ENCODE data around the gene PML. TPM values are rescaled to one million over a fixed set of nuclear protein-coding genes. Genes with fewer than 3 reads are reported as not detected.

PML gene
- total RNA-seq, 1 experiment from 2014 or later: 9.8 TPM

DNA sequence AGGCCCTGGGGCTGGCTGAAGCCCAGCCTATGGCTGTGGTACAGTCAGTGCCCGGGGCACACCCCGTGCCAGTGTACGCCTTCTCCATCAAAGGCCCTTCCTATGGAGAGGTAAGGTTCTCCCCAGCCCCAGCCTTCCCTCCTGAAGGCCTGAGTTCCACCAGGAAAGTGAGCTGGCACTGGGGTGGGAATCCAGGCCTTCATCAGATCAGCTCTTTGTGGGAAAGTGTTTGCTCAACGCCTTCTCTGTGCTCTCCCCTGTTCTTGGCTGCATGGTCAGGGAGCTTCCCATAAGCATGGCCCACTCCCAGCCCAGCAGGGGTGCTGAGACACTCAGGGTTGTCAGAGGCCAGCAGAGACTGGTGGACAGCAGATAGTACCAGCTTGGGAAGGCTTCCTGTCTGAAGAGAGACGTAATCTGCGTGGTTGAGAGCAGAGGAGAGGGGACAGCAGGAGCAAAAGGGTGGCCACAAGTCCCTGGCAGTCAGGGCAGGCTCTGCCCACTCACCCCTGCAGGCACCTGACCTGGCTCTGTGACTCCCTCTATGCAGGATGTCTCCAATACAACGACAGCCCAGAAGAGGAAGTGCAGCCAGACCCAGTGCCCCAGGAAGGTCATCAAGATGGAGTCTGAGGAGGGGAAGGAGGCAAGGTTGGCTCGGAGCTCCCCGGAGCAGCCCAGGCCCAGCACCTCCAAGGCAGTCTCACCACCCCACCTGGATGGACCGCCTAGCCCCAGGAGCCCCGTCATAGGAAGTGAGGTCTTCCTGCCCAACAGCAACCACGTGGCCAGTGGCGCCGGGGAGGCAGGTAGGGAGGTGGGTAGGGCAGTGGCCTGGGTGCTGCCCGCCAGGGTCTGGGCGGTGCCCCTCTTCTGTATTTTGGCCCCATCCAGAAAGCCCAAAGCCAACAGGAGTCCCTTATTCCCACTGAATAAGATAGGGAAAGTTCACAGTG, 38.4 kb downstream of the PML start:
- Histone ChIP-seq H3K27ac (no peak overlapping the region), H3K4me1 (peaks cover 8% of the 10 kb centered on the region; the same call in 1 of the 2 replicates), H3K9me3 (replicated peaks) (no peaks in the 10 kb centered on the region), H3K27me3 (no peaks in the 10 kb centered on the region), H3K36me3 (peaks cover 3% of the 10 kb centered on the region; the same call in 1 of the 2 replicates), H3K4me3 (no peak overlapping the region)
- no peak for DNase-seq

DNA sequence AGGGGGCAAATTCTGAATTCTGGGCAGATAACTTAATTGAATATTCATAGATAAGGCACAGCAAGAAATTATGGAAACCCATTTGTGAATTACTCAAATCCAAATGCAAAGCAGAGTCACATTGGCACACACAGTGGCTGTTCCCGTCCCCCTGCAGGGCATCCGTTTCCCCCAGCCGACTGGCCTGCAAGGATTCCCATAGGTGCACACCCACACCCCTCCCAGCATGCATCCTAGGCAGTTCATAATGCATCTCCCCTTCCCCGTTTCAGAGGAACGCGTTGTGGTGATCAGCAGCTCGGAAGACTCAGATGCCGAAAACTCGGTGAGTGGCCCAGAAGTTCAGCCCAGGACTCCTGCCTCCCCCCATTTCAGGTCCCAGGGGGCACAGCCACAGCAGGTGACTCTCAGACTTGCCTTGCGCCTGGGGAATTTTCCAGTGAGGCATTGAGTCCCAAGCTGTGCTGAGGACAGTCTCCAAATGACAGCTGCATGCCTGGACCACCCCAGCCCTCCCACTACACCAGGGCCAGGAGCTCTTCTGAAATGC, 39.8 kb downstream of the PML start:
- no peak for DNase-seq
- Histone ChIP-seq H3K27ac (no peak overlapping the region), H3K4me3 (no peak overlapping the region), H3K4me1 (peaks cover 8% of the 10 kb centered on the region; the same call in 1 of the 2 replicates), H3K27me3 (no peaks in the 10 kb centered on the region), H3K9me3 (replicated peaks) (no peaks in the 10 kb centered on the region), H3K36me3 (peaks cover 3% of the 10 kb centered on the region; the same call in 1 of the 2 replicates)

DNA sequence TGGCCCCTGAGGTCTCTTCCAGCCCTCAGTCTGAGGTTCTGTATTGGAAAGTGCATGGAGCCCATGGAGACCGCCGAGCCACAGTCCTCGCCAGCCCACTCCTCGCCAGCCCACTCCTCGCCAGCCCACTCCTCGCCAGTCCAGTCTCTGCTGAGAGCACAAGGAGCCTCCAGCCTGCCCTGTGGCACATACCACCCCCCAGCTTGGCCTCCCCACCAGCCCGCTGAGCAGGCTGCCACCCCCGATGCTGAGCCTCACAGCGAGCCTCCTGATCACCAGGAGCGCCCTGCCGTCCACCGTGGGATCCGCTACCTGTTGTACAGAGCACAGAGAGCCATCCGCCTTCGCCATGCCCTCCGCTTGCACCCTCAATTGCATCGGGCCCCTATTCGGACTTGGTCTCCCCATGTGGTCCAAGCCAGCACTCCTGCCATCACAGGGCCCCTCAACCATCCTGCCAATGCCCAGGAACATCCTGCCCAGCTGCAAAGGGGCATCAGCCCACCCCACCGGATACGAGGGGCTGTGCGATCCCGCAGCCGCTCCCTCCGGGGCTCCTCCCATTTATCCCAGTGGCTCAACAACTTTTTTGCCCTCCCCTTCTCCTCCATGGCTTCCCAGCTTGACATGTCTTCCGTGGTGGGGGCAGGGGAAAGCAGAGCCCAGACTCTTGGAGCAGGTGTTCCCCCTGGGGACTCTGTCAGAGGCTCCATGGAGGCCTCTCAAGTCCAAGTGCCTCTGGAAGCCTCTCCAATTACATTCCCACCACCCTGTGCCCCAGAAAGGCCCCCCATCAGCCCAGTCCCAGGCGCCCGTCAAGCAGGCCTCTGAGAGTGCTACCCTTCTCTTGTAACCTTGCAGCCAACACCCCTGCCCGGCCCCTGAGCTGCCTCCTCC, 40.9 kb downstream of the PML start:
- no peaks in the 10 kb centered on the region for H3K9me3 ChIP-seq (replicated peaks)
- H3K4me3 ChIP-seq: no peak overlapping the region
- H3K27me3 ChIP-seq: no peaks in the 10 kb centered on the region
- H3K27ac ChIP-seq: no peak overlapping the region
- peaks cover 15% of the 10 kb centered on the region for H3K4me1 ChIP-seq
- peak in 1 of 2 experiments; percentile 43 for DNase-seq
- peaks cover 3% of the 10 kb centered on the region; the same call in 1 of the 2 replicates for H3K36me3 ChIP-seq

DNA sequence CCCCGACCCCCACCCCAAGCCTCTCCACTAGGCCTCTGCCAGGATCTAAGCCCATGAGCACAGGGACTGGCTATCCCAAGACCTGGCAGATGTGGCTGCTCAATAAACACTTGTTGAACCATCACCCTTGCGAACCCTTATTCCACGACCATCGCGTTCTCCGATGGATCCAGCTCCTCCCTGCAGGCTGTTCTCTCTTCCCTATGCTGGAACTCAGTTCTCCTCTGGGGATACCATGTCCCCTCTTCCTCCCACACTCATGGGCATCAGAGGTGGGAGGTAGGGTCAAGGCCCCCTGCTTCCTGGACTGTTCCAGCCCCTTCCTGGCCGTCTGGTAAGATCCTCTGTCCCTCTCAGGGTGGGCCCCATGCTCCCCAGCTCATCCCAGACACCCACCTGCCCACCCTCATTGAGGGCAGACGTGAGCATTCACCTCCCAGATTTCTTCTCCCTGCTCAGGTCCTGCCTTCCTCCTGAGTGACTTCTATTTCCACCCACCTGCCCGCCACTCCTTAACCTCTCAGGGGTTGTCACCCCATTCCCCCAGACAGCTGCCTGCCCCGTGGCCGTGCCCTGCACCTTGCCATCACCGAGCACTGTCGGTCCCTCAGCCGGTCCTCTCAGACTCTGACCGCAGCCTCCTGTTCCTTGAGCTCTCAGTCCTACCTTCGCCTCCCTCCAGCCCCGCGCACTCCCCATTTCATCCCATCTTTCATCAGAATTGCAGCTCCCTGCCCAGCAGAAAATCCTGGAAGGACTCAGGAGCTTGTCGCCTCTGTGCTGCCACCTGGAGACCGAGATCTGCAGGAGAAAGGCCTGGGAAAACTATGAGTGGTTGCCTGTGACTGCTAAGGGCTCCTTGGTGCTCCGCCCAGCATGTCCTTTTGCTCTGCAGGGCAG, 42.0 kb downstream of the PML start:
- H3K9me3 ChIP-seq (replicated peaks): no peaks in the 10 kb centered on the region
- no peak overlapping the region for H3K4me3 ChIP-seq
- peaks cover 25% of the 10 kb centered on the region for H3K4me1 ChIP-seq
- H3K36me3 ChIP-seq: peaks cover 3% of the 10 kb centered on the region; the same call in 1 of the 2 replicates
- no peak overlapping the region for H3K27ac ChIP-seq
- H3K27me3 ChIP-seq: no peaks in the 10 kb centered on the region
- peak; percentile 47 to 67 for DNase-seq

DNA sequence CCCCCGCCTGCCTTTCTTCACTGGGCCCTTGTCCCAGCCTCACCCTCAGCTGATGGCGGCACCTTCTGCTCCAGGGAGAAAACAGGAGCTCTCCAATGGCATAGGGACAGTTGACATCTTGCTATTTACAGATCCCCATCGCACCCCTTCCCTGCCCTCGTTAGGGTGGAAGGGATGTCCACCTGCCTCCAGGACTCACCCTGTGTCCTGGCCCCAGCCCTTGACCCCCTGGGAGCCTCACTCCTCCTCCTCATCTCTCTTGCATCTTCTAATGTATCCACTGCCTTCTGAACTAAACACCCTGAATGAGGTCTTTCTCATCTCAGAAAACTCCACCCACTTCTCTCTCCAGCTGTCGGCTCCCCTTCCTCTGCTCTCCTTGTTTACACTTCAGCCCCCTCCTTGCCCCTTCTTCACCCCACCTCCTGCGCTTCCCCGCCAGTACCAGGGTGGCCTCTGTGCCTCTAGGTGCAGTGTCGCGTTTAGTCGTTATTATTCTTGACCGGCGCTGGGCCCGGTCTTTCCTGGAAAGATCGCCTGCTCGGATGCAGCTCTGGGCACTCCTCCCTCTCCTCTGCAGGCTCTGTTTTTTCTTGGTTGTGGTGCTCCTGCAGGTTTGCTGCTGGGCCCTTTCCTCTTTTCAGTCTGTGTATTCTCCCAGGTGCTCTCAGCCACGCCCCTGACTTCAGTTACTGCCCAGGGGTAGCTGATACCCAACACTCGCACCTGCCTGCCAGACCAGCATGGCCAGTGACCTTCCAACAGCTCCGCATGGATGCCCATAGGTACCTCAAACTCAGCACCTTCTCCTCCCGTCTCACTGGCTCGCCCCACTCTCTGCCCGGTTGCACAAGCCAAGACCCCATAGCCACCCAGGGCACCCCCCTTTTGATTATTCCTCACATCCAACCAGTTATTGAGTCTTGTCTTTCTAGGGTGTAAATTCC, 42.9 kb downstream of the PML start:
- Histone ChIP-seq H3K4me1 (peaks cover 30% of the 10 kb centered on the region), H3K36me3 (peaks cover 3% of the 10 kb centered on the region; the same call in 1 of the 2 replicates), H3K27ac (no peak overlapping the region), H3K27me3 (no peaks in the 10 kb centered on the region), H3K9me3 (replicated peaks) (no peaks in the 10 kb centered on the region), H3K4me3 (no peak overlapping the region)
- peak in 1 of 2 experiments; percentile 26 for DNase-seq

DNA sequence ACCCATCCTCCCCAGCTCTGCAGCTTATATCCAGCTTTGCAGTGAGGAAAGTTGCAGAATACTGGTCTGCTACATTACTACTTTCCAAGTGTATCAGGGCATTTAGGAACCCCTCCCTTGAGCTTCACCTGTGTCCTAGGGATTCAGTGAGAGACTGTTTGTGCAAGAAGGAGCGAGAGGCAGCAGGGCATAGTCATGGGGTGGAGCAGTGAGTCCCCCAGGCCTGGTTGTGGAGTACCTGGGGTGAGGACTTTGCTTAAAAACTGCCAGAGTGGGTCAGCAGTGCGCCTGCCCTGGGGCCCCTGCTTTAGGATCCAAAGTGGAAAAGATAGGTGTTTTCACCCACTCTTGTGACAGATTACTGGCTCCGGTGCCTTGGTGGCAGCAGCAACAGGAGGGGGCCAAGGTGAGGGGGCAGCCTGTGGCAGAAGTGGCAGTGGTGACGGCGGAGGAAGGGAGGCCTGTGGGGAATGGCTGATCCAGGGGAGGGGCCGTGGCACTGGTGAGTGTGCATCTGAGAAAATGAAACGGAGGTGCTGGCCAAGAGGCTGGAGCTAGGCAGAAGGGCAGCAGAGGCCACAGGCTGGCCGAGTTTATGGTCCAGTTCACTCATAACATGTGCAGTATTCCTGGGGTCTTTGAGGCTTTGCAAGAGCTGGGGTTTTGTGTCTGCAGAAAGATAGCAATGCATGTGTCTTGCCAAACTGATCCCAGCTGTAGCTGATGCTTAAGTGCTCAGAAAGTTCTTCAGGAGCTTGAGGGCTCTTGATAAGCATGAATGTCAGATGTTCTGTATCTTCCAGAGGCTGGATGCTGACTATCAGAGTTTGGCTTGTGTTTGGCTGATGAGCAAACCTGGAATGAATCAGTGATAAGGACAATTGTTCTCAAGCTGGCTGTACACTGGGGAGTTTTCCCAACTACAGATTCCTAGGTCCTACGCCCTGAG, 44.5 kb downstream of the PML start:
- no peak for DNase-seq
- H3K4me1 ChIP-seq: peaks cover 30% of the 10 kb centered on the region
- H3K27me3 ChIP-seq: no peaks in the 10 kb centered on the region
- no peak overlapping the region for H3K4me3 ChIP-seq
- H3K27ac ChIP-seq: no peak overlapping the region
- peaks cover 3% of the 10 kb centered on the region; the same call in 1 of the 2 replicates for H3K36me3 ChIP-seq
- no peaks in the 10 kb centered on the region for H3K9me3 ChIP-seq (replicated peaks)

DNA sequence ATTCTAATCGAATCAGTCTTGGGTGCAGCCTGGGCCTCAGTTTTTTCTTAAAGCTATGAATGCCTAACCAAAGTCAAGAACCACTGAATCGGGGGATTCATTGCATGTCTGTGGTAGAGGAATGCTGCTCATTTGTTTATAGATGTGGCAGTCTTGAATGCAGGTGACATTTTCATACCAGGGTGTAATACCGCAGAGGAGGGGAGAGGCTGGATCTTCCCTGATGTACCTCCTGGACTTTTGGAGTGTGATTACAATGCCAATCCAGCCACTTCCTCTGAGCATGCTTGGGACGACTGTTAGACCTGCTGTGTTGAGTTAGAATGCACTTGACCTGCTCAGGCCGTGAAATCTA, 45.1 kb downstream of the PML start:
- peaks cover 2% of the 10 kb centered on the region; the same call in 1 of the 2 replicates for H3K36me3 ChIP-seq
- H3K4me1 ChIP-seq: peaks cover 29% of the 10 kb centered on the region
- no peak overlapping the region for H3K4me3 ChIP-seq
- no peaks in the 10 kb centered on the region for H3K27me3 ChIP-seq
- H3K27ac ChIP-seq: no peak overlapping the region
- no peak for DNase-seq
- H3K9me3 ChIP-seq (replicated peaks): no peaks in the 10 kb centered on the region

DNA sequence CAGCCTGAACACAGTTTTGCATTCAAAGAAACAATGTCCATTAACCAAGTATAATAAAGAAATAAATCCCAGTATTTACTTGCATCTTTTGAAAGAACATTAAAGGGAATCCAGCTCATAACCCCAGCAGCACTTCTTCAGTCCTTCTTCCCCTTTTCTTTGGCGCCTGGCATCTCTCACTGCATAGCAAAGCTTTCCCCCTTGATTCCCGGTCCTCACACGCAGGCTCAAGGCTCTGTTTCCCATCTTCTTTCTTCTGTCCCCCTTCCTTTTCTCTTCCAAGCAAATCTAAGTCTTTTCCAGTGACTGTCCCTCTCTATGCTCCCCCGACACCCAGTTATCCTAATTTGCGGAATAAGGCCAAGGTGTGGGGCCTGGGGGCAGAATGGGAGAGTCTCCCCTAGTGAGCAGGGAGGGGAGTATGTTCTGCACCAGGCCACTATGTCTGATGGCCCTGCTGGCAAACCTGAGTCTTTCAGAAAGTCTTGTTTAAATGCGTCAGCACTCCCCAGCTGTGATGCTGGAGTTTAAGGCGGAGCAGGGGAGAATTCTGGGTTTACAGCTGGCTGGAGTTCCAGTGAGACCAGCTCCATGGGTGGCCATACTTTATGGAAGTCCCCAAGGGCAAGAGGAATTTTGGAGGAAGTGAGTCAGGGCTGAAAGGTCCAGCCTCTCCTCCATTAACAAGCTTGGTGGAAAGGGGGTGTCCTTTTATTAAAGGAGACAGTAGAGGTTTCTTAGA, 45.8 kb downstream of the PML start:
- H3K27ac ChIP-seq: peak overlapping the region; percentile 58
- H3K4me1 ChIP-seq: peaks cover 27% of the 10 kb centered on the region
- no peaks in the 10 kb centered on the region for H3K36me3 ChIP-seq
- no peaks in the 10 kb centered on the region for H3K9me3 ChIP-seq (replicated peaks)
- DNase-seq: peak; percentile 85 to 87
- no peaks in the 10 kb centered on the region for H3K27me3 ChIP-seq
- no peak overlapping the region for H3K4me3 ChIP-seq

DNA sequence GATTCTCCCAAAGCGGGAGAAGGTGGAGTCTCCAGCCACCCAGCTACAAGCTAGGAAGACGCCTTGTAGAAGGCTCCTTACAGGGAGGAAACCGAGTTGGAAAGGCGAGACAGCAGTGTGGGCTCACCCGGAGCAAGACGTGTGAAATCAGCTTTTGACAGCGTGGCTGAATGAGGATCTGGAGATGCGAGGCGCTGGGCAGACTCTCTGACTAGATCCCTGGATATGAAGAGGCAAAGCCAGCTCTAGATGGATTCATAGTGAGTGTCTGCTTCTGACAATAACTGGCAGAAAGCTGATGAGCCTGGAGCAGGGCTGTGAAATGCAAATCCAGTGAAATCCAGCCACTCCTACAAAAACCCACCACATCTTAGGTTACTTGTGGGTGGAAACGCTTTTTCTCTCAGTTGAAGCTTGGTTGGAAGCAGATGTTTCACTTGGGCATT, 46.8 kb downstream of the PML start:
- no peaks in the 10 kb centered on the region for H3K9me3 ChIP-seq (replicated peaks)
- H3K27ac ChIP-seq: peak overlapping the region; percentile 58
- no peak overlapping the region for H3K4me3 ChIP-seq
- H3K4me1 ChIP-seq: peaks cover 27% of the 10 kb centered on the region
- H3K27me3 ChIP-seq: no peaks in the 10 kb centered on the region
- peak in 1 of 2 experiments; percentile 46 for DNase-seq
- H3K36me3 ChIP-seq: no peaks in the 10 kb centered on the region

DNA sequence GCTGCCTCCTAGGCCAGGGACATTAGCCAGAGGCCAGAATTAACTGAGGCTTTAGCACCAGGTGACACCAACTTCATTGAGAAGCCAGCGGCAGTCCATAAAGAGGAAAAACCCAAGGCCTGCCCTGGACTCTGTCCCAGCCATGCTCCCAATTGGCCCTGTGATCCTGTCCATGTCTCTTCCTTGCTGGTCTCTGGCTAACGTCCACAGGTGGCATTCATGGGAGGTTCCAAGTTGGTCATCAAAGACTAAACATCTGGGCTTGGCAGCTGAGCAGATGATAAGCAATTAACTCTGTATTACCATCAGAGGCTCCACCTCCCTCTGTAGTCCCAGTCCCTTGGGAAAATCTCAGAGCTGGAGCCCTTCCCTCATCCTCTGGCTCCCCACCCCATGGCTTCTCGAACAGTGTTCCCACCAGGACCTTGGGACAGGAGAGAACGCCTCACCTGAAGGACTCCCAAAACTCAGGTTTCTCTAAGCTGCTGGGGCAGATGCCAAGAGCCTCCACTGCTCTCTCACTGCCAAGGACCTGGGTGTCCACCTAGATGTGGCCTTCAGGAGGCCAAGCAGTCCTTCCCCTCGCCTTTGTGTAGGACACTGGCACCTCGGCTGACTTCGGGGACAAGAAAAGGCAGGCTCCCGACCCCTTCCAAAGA, 47.4 kb downstream of the PML start:
- no peak overlapping the region for H3K4me3 ChIP-seq
- H3K4me1 ChIP-seq: peaks cover 27% of the 10 kb centered on the region
- no peaks in the 10 kb centered on the region for H3K36me3 ChIP-seq
- no peak for DNase-seq
- H3K27ac ChIP-seq: no peak overlapping the region; the same call in 1 of the 2 replicates
- no peaks in the 10 kb centered on the region for H3K27me3 ChIP-seq
- H3K9me3 ChIP-seq (replicated peaks): no peaks in the 10 kb centered on the region

All from SJCRH30 (cell line).